K562 (cell line): ENCODE data around the gene GMPR. TPM values are rescaled to one million over a fixed set of nuclear protein-coding genes. Genes with fewer than 3 reads are reported as not detected.

Source experiments
- ASH1L ChIP-seq: fragments of 450-650 bp; IDR thresholded peaks from 2 replicates; pipeline ENCODE4 v1.6.1; 2018; ENCODE audit warnings: borderline replicate concordance, mild to moderate bottlenecking, low read depth; ENCODE audit not compliant: partially characterized antibody
- ATF7 ChIP-seq: fragments of 450-650 bp; IDR thresholded peaks from 2 replicates; pipeline ENCODE4 v1.7.1; 2014; ENCODE audit warnings: mild to moderate bottlenecking, moderate library complexity
- BACH1 ChIP-seq: fragments of 200-800 bp; sonication (Bioruptor generic); IDR thresholded peaks from 2 replicates; pipeline ENCODE4 v1.6.1; 2016; ENCODE audit warnings: missing genetic modification characterization, missing compliant biosample characterization
- BHLHE40 ChIP-seq: IDR thresholded peaks from 2 replicates; pipeline ENCODE4 v1.6.1; 2011; ENCODE audit warnings: low read length, improper control_type of control experiment
- BRD4 ChIP-seq: fragments of 200-600 bp; sonication (generic); IDR thresholded peaks from 2 replicates; pipeline ENCODE4 v1.6.1; 2017; ENCODE audit warnings: inconsistent platforms
- CEBPG ChIP-seq, 3 experiments: fragments of 200-800 bp in 1 of 3; sonication (Bioruptor generic) in 1 of 3; sonication (generic) in 1 of 3; formaldehyde crosslinking in 1 of 3; IDR thresholded peaks in 2 of 3; conservative IDR thresholded peaks in 1 of 3; 2 replicates each; pipeline versions ENCODE4 v1.6.1 to v1.8.0; 2016 to 2022; ENCODE audit warnings: missing compliant biosample characterization in 2 of 3, missing genetic modification characterization in 2 of 3, mild to moderate bottlenecking in 1 of 3, missing genetic modification reagents in 1 of 3
- ETV5 ChIP-seq: sonication (generic); formaldehyde crosslinking; IDR thresholded peaks from 2 replicates; pipeline ENCODE4 v1.4.0; 2020; ENCODE audit warnings: low read depth, mild to moderate bottlenecking, missing genetic modification reagents
- FOXP1 ChIP-seq: sonication (generic); formaldehyde crosslinking; IDR thresholded peaks from 2 replicates; pipeline ENCODE4 v1.8.0; 2022; ENCODE audit warnings: mild to moderate bottlenecking, missing genetic modification reagents
- GABPB1 ChIP-seq: sonication (generic); formaldehyde crosslinking; IDR thresholded peaks from 2 replicates; pipeline ENCODE4 v1.8.0; 2022; ENCODE audit warnings: mild to moderate bottlenecking, missing genetic modification reagents
- GMEB1 ChIP-seq: fragments of 250-450 bp; sonication (Bioruptor Pico); IDR thresholded peaks from 2 replicates; pipeline ENCODE4 v1.4.0; 2020; ENCODE audit warnings: mild to moderate bottlenecking
- HNRNPUL1 ChIP-seq: fragments of 200-400 bp; formaldehyde crosslinking; IDR thresholded peaks from 2 replicates; pipeline ENCODE4 v1.6.1; 2017; ENCODE audit warnings: low read length
- KHSRP ChIP-seq: fragments of 450-650 bp; IDR thresholded peaks from 2 replicates; pipeline ENCODE4 v1.6.1; 2017
- MTA1 ChIP-seq: fragments of 450-650 bp; IDR thresholded peaks from 2 replicates; pipeline ENCODE4 v1.6.1; 2017; ENCODE audit warnings: borderline replicate concordance
- NFIX ChIP-seq: fragments of 250-450 bp; sonication (Bioruptor Pico); IDR thresholded peaks from 2 replicates; pipeline ENCODE4 v1.4.0; 2020; ENCODE audit warnings: low read depth, mild to moderate bottlenecking, moderate library complexity
- PCBP1 ChIP-seq: fragments of 200-400 bp; formaldehyde crosslinking; IDR thresholded peaks from 2 replicates; pipeline ENCODE4 v1.6.1; 2018; ENCODE audit warnings: mild to moderate bottlenecking, low read depth, low read length; ENCODE audit not compliant: poor library complexity, severe bottlenecking
- PHB ChIP-seq: fragments of 250-450 bp; sonication (Bioruptor Pico); IDR thresholded peaks from 2 replicates; pipeline ENCODE4 v1.5.0; 2021
- PML ChIP-seq: IDR thresholded peaks from 2 replicates; pipeline ENCODE4 v1.6.1; 2012; ENCODE audit warnings: low read length, inconsistent platforms
- RBM17 ChIP-seq: fragments of 200-400 bp; formaldehyde crosslinking; IDR thresholded peaks from 2 replicates; pipeline ENCODE4 v1.6.1; 2017; ENCODE audit warnings: low read depth, mild to moderate bottlenecking, low read length, borderline replicate concordance
- RNF2 ChIP-seq: sonication (generic); IDR thresholded peaks from 2 replicates; pipeline ENCODE4 v1.6.1; 2016
- SAP30 ChIP-seq: fragments of 200-600 bp; sonication (generic); IDR thresholded peaks from 2 replicates; pipeline ENCODE4 v1.6.1; 2012; ENCODE audit warnings: borderline replicate concordance, low read depth, mild to moderate bottlenecking, moderate library complexity, low read length, control low read depth, inconsistent platforms; ENCODE audit not compliant: insufficient read depth, poor library complexity, severe bottlenecking
- SMARCA5 ChIP-seq: fragments of 450-650 bp; IDR thresholded peaks from 2 replicates; pipeline ENCODE4 v1.6.1; 2016
- TCF15 ChIP-seq: fragments of 250-450 bp; sonication (Bioruptor Pico); IDR thresholded peaks from 2 replicates; pipeline ENCODE4 v1.8.0; 2022; ENCODE audit warnings: moderate library complexity, mild to moderate bottlenecking, inconsistent platforms
- TRIM24 ChIP-seq, 2 experiments: fragments of 450-650 bp; IDR thresholded peaks; 2 replicates each; pipeline ENCODE4 v1.6.1; 2016
- ZBTB1 ChIP-seq: sonication (generic); formaldehyde crosslinking; IDR thresholded peaks from 2 replicates; pipeline ENCODE4 v1.8.1; 2023; ENCODE audit warnings: missing genetic modification reagents, low read depth, mild to moderate bottlenecking, borderline replicate concordance
- ZNF140 ChIP-seq: fragments of 250-450 bp; sonication (Bioruptor Pico); IDR thresholded peaks from 2 replicates; pipeline ENCODE4 v1.8.0; 2021; ENCODE audit warnings: moderate library complexity, mild to moderate bottlenecking, inconsistent platforms
- ZNF143 ChIP-seq: sonication (generic); formaldehyde crosslinking; IDR thresholded peaks from 2 replicates; pipeline ENCODE4 v1.9.0; 2022; ENCODE audit warnings: mild to moderate bottlenecking, missing genetic modification reagents
- ZNF668 ChIP-seq: fragments of 250-450 bp; sonication (Bioruptor Pico); IDR thresholded peaks from 2 replicates; pipeline ENCODE4 v1.8.0; 2022; ENCODE audit warnings: mild to moderate bottlenecking, inconsistent platforms
- polyA plus RNA-seq, 8 experiments: library from polyadenylated mRNA; depleted of rRNA in 4 of 8; stranded (reverse) in 5 of 8; unstranded in 3 of 8; fragments of >200 nt; fragmentation: Nextera tagmentation in 2 of 8; fragmentation: Illumina TruSeq in 1 of 8; extraction: Ambion mirVana in 2 of 8; extraction: Trizol in 1 of 8; gene quantifications; 2 replicates each; pipeline versions ENCODE4 v1.2.1 to v1.2.3, GENCODE V29; 2011 to 2014; ENCODE audit warnings: inconsistent platforms in 1 of 8, missing spikeins in 1 of 8
- total RNA-seq, 7 experiments: library from RNA; depleted of rRNA in 6 of 7; stranded (reverse); fragments of >200 nt in 6 of 7; fragmentation: Illumina TruSeq in 2 of 7; extraction: Trizol in 2 of 7; gene quantifications; 2 replicates each; pipeline versions ENCODE4 v1.2.1 to v1.2.3, GENCODE V29; 2011 to 2021; ENCODE audit warnings: low replicate concordance in 1 of 7
- TF ChIP-seq, protein P1 (sequence below): sonication (generic); formaldehyde crosslinking; IDR thresholded peaks from 2 replicates; pipeline ENCODE4 v1.8.1; 2023; ENCODE audit warnings: mild to moderate bottlenecking, missing genetic modification reagents, moderate library complexity

Gene GMPR
- total and polyA plus RNA-seq, 9 of the 15 experiments (the other 6 are each of a cell fraction or from before 2014, with no cell fraction given): 34.6 to 83.7 (median 49.8) TPM

- TF ChIP-seq SAP30 (no peak), TCF15 (CRISPR knock-in tag) (0 out of 2 replicates have a peak, but pooled peaks have one; percentile 9), BHLHE40 (peak; percentile 86), ETV5 (CRISPR knock-in tag) (peak; percentile 99), FOXP1 (CRISPR knock-in tag) (no peak), BACH1 (tag) (peak; percentile 47; the same call in 1 of the 2 replicates), ZNF668 (CRISPR knock-in tag) (peak; percentile 34; the same call in 1 of the 2 replicates), BRD4 (no peak), RBM17 (no peak), HNRNPUL1 (no peak), NFIX (no peak), MTA1 (peak; percentile 91), CEBPG (CRISPR knock-in tag; IDR thresholded peaks at IDR 0.05) (no peak; the same call in 1 of the 2 replicates), CEBPG (tag; conservative IDR thresholded peaks at IDR 0.05 in 1 of 2, IDR thresholded peaks at IDR 0.05 in 1 of 2) (peak in 1 of 2 experiments; percentile 47; a peak in 1 of 4 replicates), ZNF143 (CRISPR knock-in tag) (no peak), RNF2 (peak; percentile 90), SMARCA5 (no peak), ATF7 (peak; percentile 69; the same call in 1 of the 2 replicates), PML (peak; percentile 95), ZNF140 (CRISPR knock-in tag) (no peak), GABPB1 (CRISPR knock-in tag) (no peak), GMEB1 (CRISPR knock-in tag) (0 out of 2 replicates have a peak, but pooled peaks have one; percentile 4), PHB (CRISPR knock-in tag) (no peak), ZBTB1 (CRISPR knock-in tag) (no peak), KHSRP (no peak), TRIM24 (IDR thresholded peaks at IDR 0.05) (peak; percentile 95), ASH1L (peak; percentile 24), PCBP1 (no peak)
- TF ChIP-seq, protein P1, sequence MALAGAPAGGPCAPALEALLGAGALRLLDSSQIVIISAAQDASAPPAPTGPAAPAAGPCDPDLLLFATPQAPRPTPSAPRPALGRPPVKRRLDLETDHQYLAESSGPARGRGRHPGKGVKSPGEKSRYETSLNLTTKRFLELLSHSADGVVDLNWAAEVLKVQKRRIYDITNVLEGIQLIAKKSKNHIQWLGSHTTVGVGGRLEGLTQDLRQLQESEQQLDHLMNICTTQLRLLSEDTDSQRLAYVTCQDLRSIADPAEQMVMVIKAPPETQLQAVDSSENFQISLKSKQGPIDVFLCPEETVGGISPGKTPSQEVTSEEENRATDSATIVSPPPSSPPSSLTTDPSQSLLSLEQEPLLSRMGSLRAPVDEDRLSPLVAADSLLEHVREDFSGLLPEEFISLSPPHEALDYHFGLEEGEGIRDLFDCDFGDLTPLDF (CRISPR knock-in tag): no peak; the same call in 1 of the 2 replicates
Observed at GRCh38 chr6:16270178-16270794, 31.9 kb downstream of the GMPR start (continued).
